ENCODE data around the gene ENPP1.

GRCh38 chr6:131816869-131817268 lies 9.0 kb downstream of the ENPP1 start:
- TF ChIP-seq EZH2 (IDR thresholded peaks at IDR 0.05; ENCODE audit: insufficient read depth, low read length) (no peak), CTCF (IDR thresholded peaks at IDR 0.05; ENCODE audit: insufficient read depth, low read depth, low read length) (no peak)
